Karpas-422 (cell line): Measurements from ENCODE around the gene TPRG1. TPM values are rescaled to one million over a fixed set of nuclear protein-coding genes. Genes with fewer than 3 reads are reported as not detected.

ENCODE experiments used
- DNase-seq: peaks from one replicate; pipeline ENCODE4 v3.0.0-alpha.2; 2015
- H2AFZ ChIP-seq: fragments of 200-600 bp; sonication (generic); 2 replicates; pipeline ENCODE4 v1.6.1; 2014; ENCODE audit warnings: antibody characterized with exemption, low read length, mixed read lengths
- H3K27ac ChIP-seq: fragments of 200-600 bp; sonication (generic); 2 replicates; pipeline ENCODE4 v1.5.1; 2014; ENCODE audit warnings: mild to moderate bottlenecking, low read length, moderate library complexity
- H3K27me3 ChIP-seq: fragments of 200-600 bp; sonication (generic); 2 replicates; pipeline ENCODE4 v1.6.1; 2014; ENCODE audit warnings: low read length, mixed read lengths
- H3K36me3 ChIP-seq: fragments of 200-600 bp; sonication (generic); 2 replicates; pipeline ENCODE4 v1.6.1; 2014; ENCODE audit warnings: low read length, mixed read lengths; ENCODE audit not compliant: insufficient read depth
- H3K4me1 ChIP-seq: fragments of 200-600 bp; sonication (generic); 2 replicates; pipeline ENCODE4 v1.6.1; 2014; ENCODE audit warnings: mild to moderate bottlenecking, low read length, mixed read lengths
- H3K4me2 ChIP-seq: fragments of 200-600 bp; sonication (generic); 2 replicates; pipeline ENCODE4 v1.6.1; 2014; ENCODE audit warnings: low read length, low read depth, mild to moderate bottlenecking; ENCODE audit not compliant: poor library complexity, severe bottlenecking
- H3K4me3 ChIP-seq: fragments of 200-600 bp; sonication (generic); 2 replicates; pipeline ENCODE4 v1.5.1; 2014; ENCODE audit warnings: mild to moderate bottlenecking, antibody characterized with exemption, low read length, mixed read lengths
- H3K79me2 ChIP-seq: fragments of 200-600 bp; sonication (generic); 2 replicates; pipeline ENCODE4 v1.6.1; 2014; ENCODE audit warnings: mild to moderate bottlenecking, low read length, mixed read lengths
- H3K9ac ChIP-seq: fragments of 200-600 bp; sonication (generic); 2 replicates; pipeline ENCODE4 v1.6.0; 2014; ENCODE audit warnings: low read length
- H3K9me2 ChIP-seq: fragments of 200-600 bp; sonication (generic), shearing (Covaris generic); replicated peaks from 2 replicates; pipeline ENCODE4 v1.6.0; 2014; ENCODE audit warnings: mild to moderate bottlenecking, low read length, moderate library complexity; ENCODE audit not compliant: insufficient read depth
- H3K9me3 ChIP-seq: fragments of 300-700, 200-600 bp; sonication (generic); 2 replicates; pipeline ENCODE4 v1.6.1; 2014; ENCODE audit warnings: low read length, mixed read lengths
- H4K20me1 ChIP-seq: fragments of 200-600 bp; sonication (generic); 2 replicates; pipeline ENCODE4 v1.6.1; 2014; ENCODE audit warnings: mild to moderate bottlenecking, antibody characterized with exemption, low read length, low read depth; ENCODE audit not compliant: insufficient read depth
- total RNA-seq: library from RNA; depleted of rRNA; stranded (reverse); fragments of >200 nt; shearing (Covaris generic); gene quantifications from 2 replicates; pipeline ENCODE4 v1.2.3, GENCODE V29; 2014; ENCODE audit warnings: low replicate concordance

TPRG1 gene
- total RNA-seq, 1 experiment from 2014 or later: not detected

DNA sequence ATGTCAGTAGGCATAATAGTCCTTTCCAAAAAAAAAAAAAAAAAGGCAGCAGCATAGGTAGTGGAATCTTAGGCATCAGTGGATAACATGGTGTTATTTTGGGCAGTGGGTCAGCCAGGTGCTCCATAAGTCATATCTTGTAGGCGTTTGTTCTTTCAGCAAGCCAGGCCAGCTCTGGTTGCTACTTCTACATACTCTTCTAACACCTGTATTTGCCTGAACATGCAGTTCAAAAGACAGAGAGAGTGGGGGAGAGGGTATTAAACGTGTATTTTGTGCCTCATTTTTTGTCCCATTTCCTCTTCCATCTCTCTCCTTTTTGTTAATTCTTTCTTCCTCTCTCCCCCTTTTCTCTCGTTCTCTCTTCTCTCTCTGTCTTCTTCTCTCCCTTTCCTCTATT, 110.4 kb downstream of the TPRG1 start:
- H3K4me2 ChIP-seq: no peak overlapping the region
- no peaks in the 10 kb centered on the region for H3K36me3 ChIP-seq
- no peaks in the 10 kb centered on the region for H3K79me2 ChIP-seq
- no peak overlapping the region for H2AFZ ChIP-seq
- H3K4me1 ChIP-seq: no peaks in the 10 kb centered on the region
- H3K27me3 ChIP-seq: no peaks in the 10 kb centered on the region
- no peak overlapping the region for H3K9ac ChIP-seq
- H3K9me3 ChIP-seq: no peaks in the 10 kb centered on the region
- no peaks in the 10 kb centered on the region for H3K9me2 ChIP-seq
- no peak overlapping the region for H3K27ac ChIP-seq
- H4K20me1 ChIP-seq: no peaks in the 10 kb centered on the region
- DNase-seq: no peak
- no peak overlapping the region for H3K4me3 ChIP-seq

GRCh38 chr3:189282741-189283140, 111.0 kb downstream of the TPRG1 start:
- H4K20me1 ChIP-seq: no peaks in the 10 kb centered on the region
- H3K4me3 ChIP-seq: no peak overlapping the region
- no peak overlapping the region for H2AFZ ChIP-seq
- no peak overlapping the region for H3K4me2 ChIP-seq
- no peak overlapping the region for H3K27ac ChIP-seq
- H3K9me3 ChIP-seq: no peaks in the 10 kb centered on the region
- H3K9ac ChIP-seq: no peak overlapping the region
- no peaks in the 10 kb centered on the region for H3K27me3 ChIP-seq
- no peak for DNase-seq
- H3K9me2 ChIP-seq: no peaks in the 10 kb centered on the region
- no peaks in the 10 kb centered on the region for H3K36me3 ChIP-seq
- H3K4me1 ChIP-seq: no peaks in the 10 kb centered on the region
- H3K79me2 ChIP-seq: no peaks in the 10 kb centered on the region

DNA sequence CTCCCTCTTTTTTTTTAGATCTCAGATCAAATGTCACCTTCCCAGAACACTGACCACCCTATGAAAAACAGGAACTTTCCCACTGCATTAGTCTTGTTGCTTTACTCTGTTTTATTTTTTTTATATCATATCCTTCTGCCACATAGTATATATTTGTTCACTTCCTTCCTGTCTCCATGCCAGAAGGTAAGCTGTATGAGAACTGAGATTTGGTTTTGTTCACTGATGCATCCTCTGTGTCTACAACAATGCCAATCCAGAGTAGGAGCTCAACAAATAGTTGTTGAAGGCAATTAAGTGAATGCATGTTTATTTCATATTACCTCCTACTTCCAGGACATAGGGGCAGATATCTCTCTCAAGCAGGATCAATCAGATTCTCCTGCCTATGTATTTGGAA, 114.4 kb downstream of the TPRG1 start:
- Histone ChIP-seq H3K4me2 (no peak overlapping the region), H3K9me2 (no peaks in the 10 kb centered on the region), H3K27me3 (no peaks in the 10 kb centered on the region), H3K9ac (no peak overlapping the region), H3K4me1 (peaks cover 4% of the 10 kb centered on the region), H4K20me1 (no peaks in the 10 kb centered on the region), H3K79me2 (no peaks in the 10 kb centered on the region), H3K27ac (no peak overlapping the region), H3K36me3 (no peaks in the 10 kb centered on the region), H2AFZ (no peak overlapping the region), H3K9me3 (no peaks in the 10 kb centered on the region), H3K4me3 (no peak overlapping the region)
- DNase-seq: no peak

DNA sequence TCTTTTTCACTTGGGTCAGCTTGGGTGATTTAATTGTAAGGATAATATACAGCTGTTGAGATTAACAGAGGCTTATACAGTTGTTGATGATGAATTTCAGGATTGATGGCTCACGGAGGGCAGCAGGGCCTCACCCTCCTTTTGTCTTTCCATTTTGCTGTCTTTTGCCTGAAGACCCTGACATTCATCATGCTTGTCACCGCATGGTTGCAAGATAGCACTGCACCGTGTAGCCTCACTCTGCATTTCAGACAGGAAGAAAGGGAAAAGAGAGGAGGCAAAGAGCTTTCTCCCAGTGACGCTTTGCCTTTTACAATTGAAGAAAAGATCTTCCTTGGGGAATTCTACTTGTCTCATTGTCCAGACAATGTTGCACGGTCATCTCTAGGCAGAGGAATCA, 115.1 kb downstream of the TPRG1 start:
- no peak overlapping the region for H3K27ac ChIP-seq
- H3K9ac ChIP-seq: no peak overlapping the region
- no peaks in the 10 kb centered on the region for H3K36me3 ChIP-seq
- peaks cover 4% of the 10 kb centered on the region for H3K4me1 ChIP-seq
- H4K20me1 ChIP-seq: no peaks in the 10 kb centered on the region
- H2AFZ ChIP-seq: no peak overlapping the region
- no peaks in the 10 kb centered on the region for H3K9me2 ChIP-seq
- H3K27me3 ChIP-seq: no peaks in the 10 kb centered on the region
- no peak overlapping the region for H3K4me3 ChIP-seq
- H3K4me2 ChIP-seq: no peak overlapping the region
- H3K79me2 ChIP-seq: no peaks in the 10 kb centered on the region
- DNase-seq: no peak
- H3K9me3 ChIP-seq: no peaks in the 10 kb centered on the region

DNA sequence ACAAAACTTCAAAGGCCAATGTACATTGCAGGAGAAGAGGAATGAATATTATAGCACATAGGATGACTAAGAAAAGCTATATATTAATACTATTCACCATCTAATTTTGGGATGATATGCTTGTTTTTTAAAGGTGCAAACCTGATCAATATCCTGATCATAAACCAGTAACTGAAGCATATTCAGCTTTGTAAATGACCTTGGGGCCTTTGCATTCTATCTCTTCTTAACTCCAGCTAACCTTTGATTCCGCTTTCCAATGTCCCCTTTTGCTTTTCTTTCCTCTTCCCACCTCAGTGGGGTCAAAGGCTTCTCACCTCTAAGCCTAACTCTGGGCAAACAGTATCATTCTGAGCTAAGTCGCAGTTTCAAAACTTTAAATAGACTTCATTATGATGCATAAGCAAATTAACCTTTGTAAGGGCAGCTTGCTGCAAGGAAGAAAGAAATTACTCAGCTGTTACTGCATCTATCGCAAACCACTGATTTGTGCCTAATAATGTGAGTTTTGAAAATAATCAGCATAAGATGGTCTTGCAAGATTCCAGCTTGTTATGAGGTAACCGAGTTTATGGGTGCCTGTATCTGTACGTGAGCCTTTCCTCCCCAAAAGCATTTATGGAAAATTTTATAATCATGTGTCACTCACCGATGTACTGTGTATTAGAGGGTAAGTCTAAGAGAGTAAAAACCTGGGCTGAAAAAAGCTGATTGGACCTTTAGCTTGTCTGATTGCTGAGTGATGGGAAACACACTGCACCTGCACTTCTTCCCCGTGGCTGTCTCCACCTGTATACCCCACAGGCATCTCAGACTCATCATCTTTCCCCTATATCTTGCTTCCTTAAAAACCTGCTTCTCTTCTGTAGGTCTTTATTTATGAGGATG, 116.8 kb downstream of the TPRG1 start:
- Histone ChIP-seq H4K20me1 (no peaks in the 10 kb centered on the region), H3K9me2 (no peaks in the 10 kb centered on the region), H3K4me3 (no peak overlapping the region), H3K27me3 (no peaks in the 10 kb centered on the region), H3K9ac (no peak overlapping the region), H3K9me3 (no peaks in the 10 kb centered on the region), H3K4me2 (no peak overlapping the region), H3K79me2 (no peaks in the 10 kb centered on the region), H3K27ac (no peak overlapping the region), H2AFZ (no peak overlapping the region), H3K36me3 (no peaks in the 10 kb centered on the region), H3K4me1 (peaks cover 4% of the 10 kb centered on the region)
- DNase-seq: no peak

- Histone ChIP-seq H3K4me2 (no peak overlapping the region), H2AFZ (no peak overlapping the region), H3K79me2 (no peaks in the 10 kb centered on the region), H3K27ac (no peak overlapping the region), H3K4me3 (no peak overlapping the region), H3K9ac (no peak overlapping the region), H3K9me2 (no peaks in the 10 kb centered on the region), H3K4me1 (peaks cover 4% of the 10 kb centered on the region), H3K27me3 (no peaks in the 10 kb centered on the region), H3K36me3 (no peaks in the 10 kb centered on the region), H3K9me3 (no peaks in the 10 kb centered on the region), H4K20me1 (no peaks in the 10 kb centered on the region)
- no peak for DNase-seq
Observed at GRCh38 chr3:189289251-189289650, 117.5 kb downstream of the TPRG1 start.

DNA sequence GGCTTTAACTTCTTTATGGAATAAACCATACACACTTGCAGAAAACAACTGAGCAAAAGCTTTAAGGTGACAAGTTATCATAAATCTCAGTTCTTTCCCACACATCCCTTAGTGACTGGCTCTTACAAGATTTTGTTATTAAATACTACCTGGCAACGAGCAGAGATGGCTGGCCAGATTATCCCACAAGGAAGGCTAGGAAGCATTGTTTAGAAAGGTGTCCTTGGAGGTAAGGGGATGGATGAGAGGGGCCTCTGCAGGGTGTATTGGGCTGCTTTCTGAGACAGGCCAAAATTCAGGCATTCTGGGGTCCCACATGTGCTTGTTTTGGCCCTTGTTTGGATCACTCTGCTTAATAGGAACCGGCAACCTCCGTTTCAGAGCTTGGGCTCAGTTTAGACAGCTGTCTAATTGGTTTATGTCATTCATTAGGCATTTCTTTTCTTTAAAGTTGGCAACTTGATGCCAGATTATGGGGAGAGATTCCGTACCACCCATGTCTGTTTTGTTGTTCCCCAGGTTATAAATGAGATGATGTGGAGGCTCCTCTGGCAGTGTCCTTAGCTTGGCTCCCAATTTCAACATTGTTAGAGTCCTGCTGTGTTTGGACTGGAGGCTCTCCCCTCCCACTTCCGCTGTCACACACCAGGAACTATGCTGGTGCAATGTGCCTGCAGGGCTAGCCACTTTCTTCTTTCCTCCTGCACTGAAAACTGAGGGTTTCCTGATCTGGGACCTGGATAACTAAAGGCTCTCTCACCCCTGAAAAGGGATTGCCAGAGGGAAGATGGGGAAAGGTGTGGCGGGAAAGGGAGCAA, 121.1 kb downstream of the TPRG1 start:
- no peak overlapping the region for H3K27ac ChIP-seq
- no peaks in the 10 kb centered on the region for H3K9me2 ChIP-seq
- H2AFZ ChIP-seq: no peak overlapping the region

DNA sequence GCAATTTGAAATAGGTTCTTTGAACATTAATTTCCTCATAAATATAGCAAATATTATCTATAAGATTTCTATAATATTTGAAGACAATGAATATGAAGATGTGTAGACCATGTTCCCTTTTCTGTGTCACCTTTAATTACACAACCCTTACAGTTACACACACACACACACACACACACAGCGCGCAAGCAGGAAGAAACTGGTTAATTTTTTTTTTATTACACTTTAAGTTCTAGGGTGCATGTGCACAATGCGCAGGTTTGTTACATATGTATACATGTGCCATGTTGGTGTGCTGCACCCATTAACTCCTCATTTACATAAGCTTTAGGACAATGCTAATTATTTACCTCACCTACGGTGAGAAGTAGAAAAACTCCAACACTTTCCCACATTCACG, 122.9 kb downstream of the TPRG1 start:
- no peak overlapping the region for H2AFZ ChIP-seq
- H3K9ac ChIP-seq: no peak overlapping the region
- H4K20me1 ChIP-seq: no peaks in the 10 kb centered on the region
- H3K27me3 ChIP-seq: no peaks in the 10 kb centered on the region
- no peaks in the 10 kb centered on the region for H3K4me1 ChIP-seq
- H3K36me3 ChIP-seq: no peaks in the 10 kb centered on the region
- no peak for DNase-seq
- no peak overlapping the region for H3K4me3 ChIP-seq
- H3K9me2 ChIP-seq: no peaks in the 10 kb centered on the region
- no peaks in the 10 kb centered on the region for H3K79me2 ChIP-seq
- no peak overlapping the region for H3K27ac ChIP-seq
- H3K9me3 ChIP-seq: no peaks in the 10 kb centered on the region
- H3K4me2 ChIP-seq: no peak overlapping the region

More for the DNA sequence above, 121.1 kb downstream of the TPRG1 start:
- Histone ChIP-seq H4K20me1 (no peaks in the 10 kb centered on the region), H3K4me1 (peaks cover 4% of the 10 kb centered on the region), H3K27me3 (no peaks in the 10 kb centered on the region), H3K4me2 (no peak overlapping the region), H3K9me3 (no peaks in the 10 kb centered on the region), H3K4me3 (no peak overlapping the region), H3K9ac (no peak overlapping the region), H3K36me3 (no peaks in the 10 kb centered on the region), H3K79me2 (no peaks in the 10 kb centered on the region)
- DNase-seq: no peak
